Measurements from ENCODE around the gene FRMD1. TPM values are rescaled to one million over a fixed set of nuclear protein-coding genes. Genes with fewer than 3 reads are reported as not detected.

The FRMD1 gene
- total RNA-seq, 6 experiments from 2014 or later: 0.07 to 0.23 (median 0.12) TPM; not detected in 1

- intact Hi-C loops (cut with DNase I): no loop called here
- no peaks in the 10 kb centered on the region for H3K36me3 ChIP-seq
- no peak for TF ChIP-seq POLR2A (IDR thresholded peaks at IDR 0.05)
- no peak for TF ChIP-seq CTCF (IDR thresholded peaks at IDR 0.05)
- H3K4me1 ChIP-seq: no peaks in the 10 kb centered on the region
- H3K27ac ChIP-seq: no peak overlapping the region
- 90% methylated on average over 7 of the region's 14 CpGs for WGBS (ENCODE audit: insufficient coverage, low coverage, low lambda C conversion rate, missing lambda C conversion rate)
- H3K9me3 ChIP-seq: no peaks in the 10 kb centered on the region
- no peak for DNase-seq
- no peak overlapping the region for H3K4me3 ChIP-seq
- no peaks in the 10 kb centered on the region for H3K27me3 ChIP-seq
- no peak for ATAC-seq
These were observed 21.2 kb downstream of the FRMD1 start for GRCh38 chr6:168057836-168058235.

- no peaks in the 10 kb centered on the region for H3K36me3 ChIP-seq
- H3K27ac ChIP-seq: no peak overlapping the region
- H3K4me1 ChIP-seq: no peaks in the 10 kb centered on the region
- intact Hi-C loops (cut with DNase I): no loop called here
- H3K4me3 ChIP-seq: no peak overlapping the region
- ATAC-seq: no peak
- H3K27me3 ChIP-seq: no peaks in the 10 kb centered on the region
- no CpG with 5 or more reads among the region's 24 CpGs for WGBS (ENCODE audit: insufficient coverage, low coverage, low lambda C conversion rate, missing lambda C conversion rate)
- H3K9me3 ChIP-seq: no peaks in the 10 kb centered on the region
- no peak for DNase-seq
- TF ChIP-seq CTCF (IDR thresholded peaks at IDR 0.05) (no peak), POLR2A (IDR thresholded peaks at IDR 0.05) (no peak)
These were observed 22.0 kb downstream of the FRMD1 start for GRCh38 chr6:168056892-168057527.

GRCh38 chr6:168055696-168056489 is 23.1 kb downstream of the FRMD1 start:
- Histone ChIP-seq H3K27ac (no peak overlapping the region), H3K4me3 (no peak overlapping the region), H3K27me3 (no peaks in the 10 kb centered on the region), H3K36me3 (no peaks in the 10 kb centered on the region), H3K4me1 (no peaks in the 10 kb centered on the region), H3K9me3 (no peaks in the 10 kb centered on the region)
- DNase-seq (no peak), ATAC-seq (no peak)
- WGBS (ENCODE audit: insufficient coverage, low coverage, low lambda C conversion rate, missing lambda C conversion rate): 87% methylated on average over 3 of the region's 22 CpGs
- intact Hi-C loops (cut with DNase I): no loop called here
- TF ChIP-seq CTCF (IDR thresholded peaks at IDR 0.05): no peak
- no peak for TF ChIP-seq POLR2A (IDR thresholded peaks at IDR 0.05)

- intact Hi-C loops (cut with DNase I): no loop called here
- no peaks in the 10 kb centered on the region for H3K9me3 ChIP-seq
- 78% methylated on average over 5 of the region's 18 CpGs for WGBS (ENCODE audit: insufficient coverage, low coverage, low lambda C conversion rate, missing lambda C conversion rate)
- ATAC-seq (no peak), DNase-seq (peak in 1 of 3 donors; percentile 52)
- no peaks in the 10 kb centered on the region for H3K4me1 ChIP-seq
- no peaks in the 10 kb centered on the region for H3K27me3 ChIP-seq
- no peaks in the 10 kb centered on the region for H3K36me3 ChIP-seq
- no peak overlapping the region for H3K27ac ChIP-seq
- TF ChIP-seq CTCF (IDR thresholded peaks at IDR 0.05) (no peak), POLR2A (IDR thresholded peaks at IDR 0.05) (no peak)
- H3K4me3 ChIP-seq: no peak overlapping the region
These were observed 24.0 kb downstream of the FRMD1 start for GRCh38 chr6:168054765-168055560.

Data from right lobe of liver (tissue), 6 donors.